ENCODE results near the gene TBX5.

Gene TBX5

GRCh38 chr12:114341635-114342034, 64.3 kb downstream of the TBX5 start:
- H3K4me3 ChIP-seq (replicated peaks; ENCODE audit: low read depth, low read length) = no peak overlapping the region
- TF ChIP-seq, protein P1, sequence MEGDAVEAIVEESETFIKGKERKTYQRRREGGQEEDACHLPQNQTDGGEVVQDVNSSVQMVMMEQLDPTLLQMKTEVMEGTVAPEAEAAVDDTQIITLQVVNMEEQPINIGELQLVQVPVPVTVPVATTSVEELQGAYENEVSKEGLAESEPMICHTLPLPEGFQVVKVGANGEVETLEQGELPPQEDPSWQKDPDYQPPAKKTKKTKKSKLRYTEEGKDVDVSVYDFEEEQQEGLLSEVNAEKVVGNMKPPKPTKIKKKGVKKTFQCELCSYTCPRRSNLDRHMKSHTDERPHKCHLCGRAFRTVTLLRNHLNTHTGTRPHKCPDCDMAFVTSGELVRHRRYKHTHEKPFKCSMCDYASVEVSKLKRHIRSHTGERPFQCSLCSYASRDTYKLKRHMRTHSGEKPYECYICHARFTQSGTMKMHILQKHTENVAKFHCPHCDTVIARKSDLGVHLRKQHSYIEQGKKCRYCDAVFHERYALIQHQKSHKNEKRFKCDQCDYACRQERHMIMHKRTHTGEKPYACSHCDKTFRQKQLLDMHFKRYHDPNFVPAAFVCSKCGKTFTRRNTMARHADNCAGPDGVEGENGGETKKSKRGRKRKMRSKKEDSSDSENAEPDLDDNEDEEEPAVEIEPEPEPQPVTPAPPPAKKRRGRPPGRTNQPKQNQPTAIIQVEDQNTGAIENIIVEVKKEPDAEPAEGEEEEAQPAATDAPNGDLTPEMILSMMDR (IDR thresholded peaks at IDR 0.05; ENCODE audit: low read length, missing control alignments) = no peak
- DNase-seq (ENCODE audit: low read depth) = no peak

- H3K4me3 ChIP-seq (replicated peaks; ENCODE audit: low read depth, low read length) = no peak overlapping the region
- TF ChIP-seq, protein P1 (IDR thresholded peaks at IDR 0.05; ENCODE audit: low read length, missing control alignments) = no peak
- DNase-seq (ENCODE audit: low read depth) = no peak
Observed at GRCh38 chr12:114340231-114340630, 65.7 kb downstream of the TBX5 start.

- peak; percentile 13 for DNase-seq (ENCODE audit: low read depth)
- no peak overlapping the region for H3K4me3 ChIP-seq (replicated peaks; ENCODE audit: low read depth, low read length)
- TF ChIP-seq, protein P1 (IDR thresholded peaks at IDR 0.05; ENCODE audit: low read length, missing control alignments) = no peak
Observed at GRCh38 chr12:114339626-114340025, 66.3 kb downstream of the TBX5 start.

DNA sequence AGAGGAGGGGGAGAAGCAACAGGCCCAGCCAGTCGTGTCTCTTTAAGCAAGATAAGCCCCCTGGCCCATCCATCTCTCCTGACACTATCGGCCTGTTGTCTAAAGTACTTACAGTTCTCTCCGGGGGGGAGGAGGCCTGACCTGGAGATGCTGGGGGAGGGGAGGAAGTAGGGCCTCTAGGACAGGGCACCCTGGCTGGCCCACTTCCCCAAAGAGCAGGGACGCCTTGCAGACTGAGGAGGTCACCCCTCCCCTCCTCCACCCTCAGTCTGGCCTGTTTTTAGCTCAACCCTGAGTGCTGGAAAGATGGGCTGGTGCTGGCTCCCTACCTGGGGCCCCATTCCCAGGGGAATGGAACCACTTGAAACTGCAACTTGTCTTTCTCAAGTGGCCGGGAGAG, 70.3 kb downstream of the TBX5 start:
- no peak overlapping the region for H3K4me3 ChIP-seq (replicated peaks; ENCODE audit: low read depth, low read length)
- no peak for DNase-seq (ENCODE audit: low read depth)
- TF ChIP-seq, protein P1 (IDR thresholded peaks at IDR 0.05; ENCODE audit: low read length, missing control alignments) = no peak

DNA sequence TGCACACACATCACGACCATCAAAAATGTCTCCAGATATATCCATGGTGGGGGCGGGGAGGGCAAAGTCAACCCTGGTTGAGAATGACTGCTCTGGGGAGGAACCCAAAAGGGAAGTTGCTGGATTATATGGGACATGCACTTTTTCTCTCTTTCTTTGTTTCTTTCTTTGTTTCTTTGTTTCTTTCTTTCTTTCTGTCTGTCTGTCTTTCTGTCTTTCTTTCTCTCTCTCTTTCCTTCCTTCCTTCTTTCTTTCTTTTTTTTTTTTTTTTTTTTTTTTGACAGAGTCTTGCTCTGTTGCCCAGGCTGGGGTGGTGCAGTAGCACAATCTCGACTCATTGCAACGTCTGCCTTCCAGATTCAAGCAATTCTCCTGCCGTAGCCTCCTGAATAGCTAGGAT, 71.5 kb downstream of the TBX5 start:
- DNase-seq (ENCODE audit: low read depth) = no peak
- TF ChIP-seq, protein P1 (IDR thresholded peaks at IDR 0.05; ENCODE audit: low read length, missing control alignments) = no peak
- H3K4me3 ChIP-seq (replicated peaks; ENCODE audit: low read depth, low read length) = no peak overlapping the region

DNA sequence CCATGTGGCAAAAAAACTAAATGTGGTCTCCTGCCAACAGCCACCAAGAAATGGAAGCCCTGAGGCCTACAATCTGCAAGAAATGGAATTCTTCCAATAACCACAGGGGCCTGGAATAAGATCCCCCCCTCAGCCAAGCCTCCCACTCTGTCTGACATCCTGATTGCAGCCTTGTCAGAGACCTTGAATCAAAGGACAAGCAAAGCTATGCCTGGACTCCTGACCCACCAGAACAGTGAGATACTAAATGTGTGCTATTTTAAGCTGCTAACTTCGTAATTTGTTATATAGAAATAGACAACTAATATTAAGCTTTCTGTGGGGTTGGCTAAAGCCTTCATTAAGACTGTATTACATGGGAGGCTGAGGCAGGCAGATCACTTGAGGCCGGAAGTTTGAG, 77.7 kb downstream of the TBX5 start:
- no peak for DNase-seq (ENCODE audit: low read depth)
- TF ChIP-seq, protein P1 (IDR thresholded peaks at IDR 0.05; ENCODE audit: low read length, missing control alignments) = no peak
- H3K4me3 ChIP-seq (replicated peaks; ENCODE audit: low read depth, low read length) = no peak overlapping the region

DNA sequence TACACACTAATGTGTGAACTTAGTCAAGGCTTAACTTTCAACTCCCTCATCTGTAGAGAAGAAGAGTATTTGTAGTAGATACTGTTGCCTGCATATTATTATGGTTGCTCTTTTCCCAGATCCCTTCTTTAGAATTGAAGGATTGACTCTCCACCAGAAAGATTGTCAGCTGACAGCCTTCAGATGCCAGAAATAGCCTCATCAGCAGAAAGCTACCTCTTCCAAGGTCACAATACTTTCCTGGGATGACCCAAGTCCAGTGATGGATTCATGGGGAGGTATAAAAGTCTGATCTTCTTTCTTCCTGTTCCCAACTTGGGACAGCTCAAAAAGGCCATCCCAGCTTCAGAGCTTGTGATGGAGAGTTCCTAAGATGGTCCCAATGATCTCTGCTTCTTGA, 78.2 kb downstream of the TBX5 start:
- DNase-seq (ENCODE audit: low read depth) = no peak
- no peak overlapping the region for H3K4me3 ChIP-seq (replicated peaks; ENCODE audit: low read depth, low read length)
- TF ChIP-seq, protein P1 (IDR thresholded peaks at IDR 0.05; ENCODE audit: low read length, missing control alignments) = no peak
